Thymus (tissue), 11 donors: ENCODE measurements around the gene C6. TPM values are rescaled to one million over a fixed set of nuclear protein-coding genes. Genes with fewer than 3 reads are reported as not detected.

Source experiments
- DNase-seq, 9 donors: peaks; one replicate each; pipeline ENCODE4 v3.0.0-alpha.2; 2013; ENCODE audit warnings: low spot score in 9 of 9, low read depth in 6 of 9, missing footprints in 1 of 9
- H3K27ac ChIP-seq, 2 donors: one replicate each; pipeline ENCODE4 v1.5.1; 2013; ENCODE audit warnings: control low read depth in 1 of 2, low read depth in 1 of 2, low read length in 1 of 2, mild to moderate bottlenecking in 1 of 2, moderate library complexity in 1 of 2
- H3K27me3 ChIP-seq, 2 donors: one replicate each; pipeline ENCODE4 v1.5.1; 2013; ENCODE audit warnings: low read length in 1 of 2; ENCODE audit not compliant: control insufficient read depth in 2 of 2, insufficient read depth in 1 of 2
- H3K36me3 ChIP-seq, 2 donors: one replicate each; pipeline ENCODE4 v1.5.1; 2013; ENCODE audit warnings: low read length in 1 of 2, mild to moderate bottlenecking in 1 of 2, moderate library complexity in 1 of 2; ENCODE audit not compliant: control insufficient read depth in 2 of 2, insufficient read depth in 2 of 2
- H3K4me1 ChIP-seq, 2 donors: one replicate each; pipeline ENCODE4 v1.5.1; 2013; ENCODE audit warnings: low read length in 2 of 2; ENCODE audit not compliant: control insufficient read depth in 2 of 2, insufficient read depth in 2 of 2
- H3K4me3 ChIP-seq, 2 donors: one replicate each; pipeline ENCODE4 v1.5.1; 2013; ENCODE audit warnings: low read length in 2 of 2, control low read depth in 1 of 2, mild to moderate bottlenecking in 1 of 2
- H3K9me3 ChIP-seq, 2 donors: one replicate each; pipeline ENCODE4 v1.5.1; 2013; ENCODE audit warnings: low read length in 1 of 2, mild to moderate bottlenecking in 1 of 2; ENCODE audit not compliant: control insufficient read depth in 2 of 2, insufficient read depth in 1 of 2
- WGBS: extraction: QIAGEN DNeasy Blood & Tissue Kit; methylation state at CpG from one replicate; pipeline ENCODE4 v1.1.7; 2013; 5-methylcytosine and 5-hydroxymethylcytosine counted together
- polyA plus RNA-seq: library from polyadenylated mRNA; stranded (reverse); fragments of 200-250 nt; gene quantifications from one replicate; pipeline ENCODE4 v1.2.3, GENCODE V29; 2013
- total RNA-seq: library from RNA; stranded (reverse); fragments of 120-200 nt; gene quantifications from one replicate; pipeline ENCODE4 v1.2.4, GENCODE V29; 2013
- donor health status: healthy.

The C6 gene
- total and polyA plus RNA-seq, 2 donors = 0.28 to 0.73 TPM

DNA sequence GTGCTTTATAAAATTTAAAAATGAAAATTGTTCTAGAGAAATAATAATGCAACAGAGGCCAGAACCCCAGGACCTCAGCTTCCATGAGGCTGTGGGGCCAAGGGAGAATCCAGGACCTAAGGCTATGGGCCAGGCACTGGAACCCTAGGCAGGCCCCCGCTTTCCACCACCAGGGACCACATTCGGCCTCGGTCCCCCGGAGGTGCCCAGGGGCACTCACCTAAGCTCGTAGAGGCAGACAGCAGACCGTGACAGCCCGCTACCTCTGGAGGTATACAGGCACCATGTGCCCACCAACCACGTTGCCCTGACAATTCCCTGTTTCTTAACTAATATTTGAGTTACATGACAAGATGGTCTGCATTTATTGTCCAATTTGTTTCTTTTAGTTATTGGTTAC is 92.7 kb downstream of the C6 start:
- Histone ChIP-seq H3K4me1 (no peaks in the 10 kb centered on the region), H3K36me3 (no peaks in the 10 kb centered on the region), H3K4me3 (no peak overlapping the region), H3K9me3 (no peaks in the 10 kb centered on the region), H3K27me3 (no peaks in the 10 kb centered on the region), H3K27ac (no peak overlapping the region)
- no peak for DNase-seq
- 94% methylated on average over 8 of the region's 8 CpGs for WGBS

DNA sequence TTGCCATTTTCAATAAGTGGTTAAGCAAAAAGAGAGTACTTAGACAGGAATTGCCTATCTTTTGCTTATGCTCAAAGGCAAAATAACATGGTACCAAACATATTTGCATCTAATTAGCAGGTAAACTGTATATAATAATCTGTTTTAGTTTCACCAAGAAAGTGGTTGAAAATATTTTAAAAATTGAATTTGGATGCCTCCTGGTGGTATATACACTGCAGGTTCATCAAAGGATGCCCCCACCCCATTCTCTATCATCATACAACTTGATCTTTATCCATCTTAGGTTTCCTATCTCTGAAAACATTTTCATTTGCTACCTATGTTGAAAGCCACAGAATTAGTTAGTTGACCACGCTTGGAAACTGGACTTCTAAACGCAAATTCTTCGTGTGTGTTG is 95.2 kb downstream of the C6 start:
- H3K4me3 ChIP-seq = no peak overlapping the region
- H3K27me3 ChIP-seq = no peaks in the 10 kb centered on the region
- DNase-seq = no peak
- H3K9me3 ChIP-seq = no peaks in the 10 kb centered on the region
- no peaks in the 10 kb centered on the region for H3K36me3 ChIP-seq
- H3K4me1 ChIP-seq = no peaks in the 10 kb centered on the region
- H3K27ac ChIP-seq = no peak overlapping the region
- 94% methylated on average over 3 of the region's 3 CpGs for WGBS

DNA sequence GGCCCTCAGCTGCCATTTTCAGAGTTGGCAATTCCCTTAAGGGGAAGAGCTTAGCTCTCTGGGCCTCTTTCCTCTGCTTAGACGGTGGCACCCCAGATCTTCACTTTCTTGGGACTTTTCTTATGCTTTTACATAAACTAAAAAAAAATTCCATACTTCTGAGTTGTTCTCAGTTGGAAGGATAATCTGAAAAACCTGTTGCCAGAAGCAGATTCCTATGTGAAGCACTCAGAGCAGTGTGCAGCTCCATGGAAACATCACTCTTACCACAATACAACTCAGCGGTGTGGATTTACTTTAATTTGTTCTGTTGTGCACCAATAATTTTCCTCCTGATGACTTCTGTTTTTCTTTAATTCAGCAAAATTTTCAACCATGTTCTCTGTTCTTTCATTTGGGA is 98.1 kb downstream of the C6 start:
- H3K27me3 ChIP-seq = no peaks in the 10 kb centered on the region
- H3K9me3 ChIP-seq = no peaks in the 10 kb centered on the region
- H3K36me3 ChIP-seq = no peaks in the 10 kb centered on the region
- no peak overlapping the region for H3K4me3 ChIP-seq
- no peak for DNase-seq
- no peaks in the 10 kb centered on the region for H3K4me1 ChIP-seq
- 91% methylated on average over 2 of the region's 2 CpGs for WGBS
- no peak overlapping the region for H3K27ac ChIP-seq

DNA sequence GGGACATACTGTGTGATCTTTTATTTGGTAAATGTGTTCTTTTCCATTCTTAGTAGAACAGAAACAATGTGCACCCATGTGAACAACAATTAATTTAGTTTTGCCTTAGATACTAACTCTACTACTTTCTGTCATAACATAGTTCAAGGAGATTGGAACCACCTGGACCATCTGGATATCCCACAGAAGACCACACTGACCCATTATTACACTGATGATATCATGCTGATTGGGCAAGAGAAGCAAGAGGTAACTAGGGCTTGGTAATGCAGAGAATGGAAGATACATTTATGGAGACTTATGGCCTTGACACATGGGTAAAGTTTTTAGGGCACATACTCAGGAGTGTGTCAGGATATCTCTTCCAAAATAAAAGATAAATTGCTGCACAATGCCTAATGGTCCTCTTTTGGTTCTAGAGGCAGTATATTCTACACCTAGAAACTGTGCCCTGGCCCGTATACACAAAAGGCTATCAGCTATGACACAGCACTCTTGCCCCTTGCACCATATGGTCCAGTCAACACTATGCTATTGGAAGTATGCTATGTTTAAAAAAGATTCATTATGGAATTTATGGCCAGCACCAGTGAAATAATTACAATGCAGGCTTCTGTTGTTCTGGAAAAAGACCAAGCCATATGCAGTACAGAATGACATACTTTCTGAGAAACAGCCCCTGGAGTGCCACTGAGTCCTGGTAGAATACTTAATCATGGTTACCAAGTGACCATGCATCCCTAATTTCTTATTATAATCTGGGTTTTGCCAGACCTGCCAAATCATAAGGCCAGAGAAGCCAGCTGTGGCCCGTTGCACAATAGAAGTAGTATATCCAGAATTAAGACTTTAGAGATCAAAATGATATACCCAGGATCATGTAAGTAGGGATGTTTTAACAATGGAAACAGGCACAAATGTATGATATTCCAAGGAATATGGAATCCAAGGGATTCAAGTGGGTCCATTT is 100.6 kb downstream of the C6 start:
- no peak for DNase-seq
- no peaks in the 10 kb centered on the region for H3K4me1 ChIP-seq
- H3K9me3 ChIP-seq = no peaks in the 10 kb centered on the region
- 95% methylated on average over 2 of the region's 2 CpGs for whole genome bisulfite sequencing
- H3K27me3 ChIP-seq = no peaks in the 10 kb centered on the region
- no peak overlapping the region for H3K27ac ChIP-seq
- H3K36me3 ChIP-seq = no peaks in the 10 kb centered on the region
- H3K4me3 ChIP-seq = no peak overlapping the region

DNA sequence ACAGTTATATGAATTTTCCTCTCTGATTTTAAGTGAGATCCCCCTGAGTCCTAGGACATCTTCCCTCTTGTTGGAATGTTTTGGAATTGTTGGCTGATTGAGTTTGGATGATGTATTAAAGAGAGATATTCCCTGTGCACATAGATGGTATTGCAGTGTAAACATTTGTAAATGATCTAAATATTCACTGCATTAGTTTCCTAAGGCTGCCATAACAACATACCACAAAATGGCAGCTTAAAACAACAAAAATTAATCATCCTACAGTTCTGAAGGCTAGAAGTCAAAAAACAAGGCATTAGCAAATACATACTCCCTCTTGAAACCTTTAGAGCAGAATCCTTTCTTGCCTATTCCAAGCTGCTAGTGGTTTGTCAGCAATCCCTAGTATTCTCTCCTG is 104.1 kb downstream of the C6 start:
- Histone ChIP-seq H3K9me3 (no peaks in the 10 kb centered on the region), H3K27me3 (no peaks in the 10 kb centered on the region), H3K4me1 (no peaks in the 10 kb centered on the region), H3K36me3 (no peaks in the 10 kb centered on the region), H3K4me3 (no peak overlapping the region), H3K27ac (no peak overlapping the region)
- no peak for DNase-seq

DNA sequence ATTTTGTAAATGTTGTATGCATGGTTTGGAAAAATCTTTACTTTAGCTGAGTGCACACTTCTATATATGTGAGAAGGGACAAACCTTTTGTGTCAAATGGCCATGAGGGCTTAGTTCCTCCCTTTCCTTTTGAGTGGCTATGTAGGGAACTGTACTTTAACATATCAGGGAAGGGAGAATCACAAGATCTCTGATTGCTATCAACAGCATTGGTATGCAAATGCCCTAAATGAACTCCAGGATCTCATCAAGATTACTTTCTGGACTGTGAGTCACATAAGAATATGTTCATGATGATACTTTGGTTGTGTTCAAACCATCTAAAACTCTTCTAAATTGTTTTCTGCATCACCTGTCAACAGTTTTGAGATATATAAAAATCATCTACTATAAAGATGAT is 111.0 kb downstream of the C6 start:
- Histone ChIP-seq H3K27ac (no peak overlapping the region), H3K4me3 (no peak overlapping the region), H3K4me1 (no peaks in the 10 kb centered on the region), H3K36me3 (no peaks in the 10 kb centered on the region), H3K9me3 (no peaks in the 10 kb centered on the region), H3K27me3 (no peaks in the 10 kb centered on the region)
- DNase-seq = no peak

DNA sequence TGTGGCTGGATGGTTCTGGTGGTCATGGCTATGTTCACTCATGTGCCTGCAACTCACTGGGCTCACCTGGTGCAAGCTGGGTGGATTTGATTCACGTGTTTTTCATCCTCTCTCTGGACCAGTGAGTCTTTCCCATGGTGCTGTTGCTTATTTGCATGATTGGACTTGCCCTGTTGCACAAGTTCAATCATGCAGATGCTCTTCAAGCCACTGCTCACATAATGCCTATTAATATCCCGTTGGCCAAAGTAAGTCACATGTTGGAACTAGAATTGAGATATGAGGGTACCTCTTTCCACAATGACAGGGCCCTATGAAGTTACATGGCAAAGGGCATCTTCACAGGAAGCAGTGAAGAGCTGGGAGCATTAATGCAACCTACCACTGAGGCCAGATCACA is 115.7 kb downstream of the C6 start:
- H3K27me3 ChIP-seq = no peaks in the 10 kb centered on the region
- 65% methylated on average over 2 of the region's 2 CpGs for WGBS
- no peak overlapping the region for H3K4me3 ChIP-seq
- H3K27ac ChIP-seq = no peak overlapping the region
- no peak for DNase-seq
- no peaks in the 10 kb centered on the region for H3K4me1 ChIP-seq
- no peaks in the 10 kb centered on the region for H3K36me3 ChIP-seq
- no peaks in the 10 kb centered on the region for H3K9me3 ChIP-seq

DNA sequence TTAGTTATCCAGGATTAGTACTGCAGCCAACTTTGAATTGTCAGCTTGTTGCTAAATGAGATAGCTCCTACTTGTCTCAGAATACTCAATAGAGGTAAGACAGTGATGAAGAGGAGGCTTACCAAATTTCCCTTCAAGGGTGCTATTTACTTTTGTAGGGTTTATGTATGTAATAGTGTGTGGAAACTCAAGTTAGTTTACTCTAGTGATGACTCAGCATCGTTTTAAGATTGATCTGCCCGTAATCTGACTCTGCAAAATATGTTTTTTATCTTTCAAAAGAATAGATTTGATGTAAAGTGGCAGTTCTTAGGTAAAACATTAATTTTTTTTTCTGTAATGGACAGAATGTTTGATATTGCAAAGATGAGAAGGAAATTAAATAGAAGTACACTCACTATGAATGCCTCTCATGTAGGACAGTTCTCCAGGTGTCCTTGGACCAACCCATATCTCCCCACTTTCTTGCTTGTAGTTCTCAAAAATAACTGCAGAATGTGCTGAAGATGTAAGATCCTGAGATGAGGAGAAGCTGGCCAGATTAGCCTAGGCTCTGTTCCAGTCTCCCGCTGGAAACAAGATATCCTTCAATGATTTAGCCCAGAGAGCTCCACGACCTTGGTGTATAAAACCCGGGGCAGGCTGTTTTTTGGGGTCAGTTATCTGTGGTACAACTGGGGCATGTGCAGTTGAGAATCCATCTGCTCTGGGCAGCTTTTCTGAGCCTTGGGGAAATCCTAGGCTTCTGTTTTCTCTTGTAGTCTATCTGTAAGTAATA is 117.8 kb downstream of the C6 start:
- no peak overlapping the region for H3K4me3 ChIP-seq
- WGBS = 91% methylated on average over 5 of the region's 5 CpGs
- H3K27me3 ChIP-seq = no peaks in the 10 kb centered on the region
- H3K4me1 ChIP-seq = no peaks in the 10 kb centered on the region
- no peaks in the 10 kb centered on the region for H3K9me3 ChIP-seq
- H3K27ac ChIP-seq = no peak overlapping the region
- no peak for DNase-seq
- no peaks in the 10 kb centered on the region for H3K36me3 ChIP-seq

DNA sequence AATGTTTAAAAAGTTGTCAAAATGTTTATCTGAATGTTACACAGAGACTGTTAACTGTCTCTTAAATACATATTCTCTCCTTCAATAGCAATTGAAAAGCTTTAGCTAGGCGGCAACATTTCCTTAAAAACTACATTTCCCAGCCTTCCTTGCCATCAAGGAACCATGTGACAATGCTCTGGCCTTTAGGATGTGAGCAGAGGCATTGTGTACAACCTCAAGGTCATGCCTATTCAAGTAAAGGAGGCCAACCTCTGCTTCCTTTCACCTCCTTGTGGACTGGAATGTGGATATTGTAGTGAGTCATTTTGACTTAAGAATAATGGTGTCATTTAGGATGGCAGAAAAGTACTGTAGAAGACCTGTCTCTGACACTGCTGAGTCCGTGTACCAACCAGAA is 118.5 kb downstream of the C6 start:
- 89% methylated on average over 2 of the region's 2 CpGs for WGBS
- H3K27ac ChIP-seq = no peak overlapping the region
- H3K27me3 ChIP-seq = no peaks in the 10 kb centered on the region
- H3K36me3 ChIP-seq = no peaks in the 10 kb centered on the region
- no peaks in the 10 kb centered on the region for H3K4me1 ChIP-seq
- DNase-seq = no peak
- H3K4me3 ChIP-seq = no peak overlapping the region
- H3K9me3 ChIP-seq = no peaks in the 10 kb centered on the region
